GM19324 (cell line): ENCODE data around the gene CLMP.
A peak's percentile ranks its signal among the peaks of the same experiment; 100 is the strongest.
"Not testable (repeated sequence)": the region's sequence is repeated elsewhere in the genome, so short reads cannot be mapped to it uniquely, and the experiment has no call there.

ENCODE experiments used
- ATAC-seq: cut with Tn5 transposase; IDR thresholded peaks from one replicate; pipeline ENCODE4 v1.9.1; 2021; ENCODE audit warnings: mild to moderate bottlenecking, moderate library complexity; ENCODE audit not compliant: unreplicated experiment, low FRiP score

CLMP gene

GRCh38 chr11:123098990-123099389, 96.1 kb downstream of the CLMP start:
- ATAC-seq, result no peak

GRCh38 chr11:123093739-123094138, 101.3 kb downstream of the CLMP start:
- ATAC-seq, result no peak

GRCh38 chr11:123091506-123091905, 103.5 kb downstream of the CLMP start:
- no peak for ATAC-seq

- not testable (repeated sequence) for ATAC-seq
Measured at GRCh38 chr11:123090168-123090567, 104.9 kb downstream of the CLMP start.

GRCh38 chr11:123088896-123089295, 106.2 kb downstream of the CLMP start:
- ATAC-seq, result not testable (repeated sequence)

GRCh38 chr11:123087657-123088056, 107.4 kb downstream of the CLMP start:
- peak; percentile 92 for ATAC-seq

- no peak for ATAC-seq
Measured at GRCh38 chr11:123086305-123086704, 108.7 kb downstream of the CLMP start.

- ATAC-seq, result no peak
Measured at GRCh38 chr11:123085497-123085896, 109.6 kb downstream of the CLMP start.

GRCh38 chr11:123084454-123084853, 110.6 kb downstream of the CLMP start:
- no peak for ATAC-seq

- ATAC-seq, result no peak
Measured at GRCh38 chr11:123083623-123084029, 111.4 kb downstream of the CLMP start.

GRCh38 chr11:123082977-123083376, 112.1 kb downstream of the CLMP start:
- no peak for ATAC-seq

GRCh38 chr11:123080015-123080414, 115.0 kb downstream of the CLMP start:
- no peak for ATAC-seq

- ATAC-seq, result no peak
Measured at GRCh38 chr11:123076484-123076883, 118.6 kb downstream of the CLMP start.

- ATAC-seq, result no peak
Measured at GRCh38 chr11:123073343-123074057, 121.5 kb downstream of the CLMP start.

GRCh38 chr11:123072762-123073161, 122.3 kb downstream of the CLMP start:
- no peak for ATAC-seq

- no peak for ATAC-seq
Measured at GRCh38 chr11:123072332-123072761, 122.7 kb downstream of the CLMP start.

- ATAC-seq, result peak; percentile 55
Measured at GRCh38 chr11:123069908-123070821, 124.9 kb downstream of the CLMP start.

GRCh38 chr11:123065621-123066020, 129.4 kb downstream of the CLMP start:
- no peak for ATAC-seq

- ATAC-seq, result no peak
Measured at GRCh38 chr11:123063826-123064657, 131.0 kb downstream of the CLMP start.

GRCh38 chr11:123062892-123063825, 131.9 kb downstream of the CLMP start:
- ATAC-seq, result no peak
